Activated CD4-positive, alpha-beta T cell treated with anti-CD3 and anti-CD28 coated beads for 48 hours (primary cell): ENCODE results near the gene CADPS.

Source experiments
- DNase-seq: peaks from one replicate; pipeline ENCODE4 v3.0.0-alpha.2; 2020

CADPS gene

GRCh38 chr3:62678841-62679240 is 196.4 kb downstream of the CADPS start:
- no peak for DNase-seq

GRCh38 chr3:62677926-62678325 is 197.3 kb downstream of the CADPS start:
- no peak for DNase-seq

GRCh38 chr3:62676689-62677271 is 198.4 kb downstream of the CADPS start:
- no peak for DNase-seq

- DNase-seq, result no peak
These were observed 199.7 kb downstream of the CADPS start for GRCh38 chr3:62675492-62675891.

- no peak for DNase-seq
These were observed 202.3 kb downstream of the CADPS start for GRCh38 chr3:62672988-62673313.

GRCh38 chr3:62672270-62672987 is 202.8 kb downstream of the CADPS start:
- DNase-seq, result no peak

GRCh38 chr3:62670351-62670750 is 204.9 kb downstream of the CADPS start:
- no peak for DNase-seq

GRCh38 chr3:62669161-62669560 is 206.1 kb downstream of the CADPS start:
- DNase-seq, result no peak

- DNase-seq, result no peak
These were observed 207.5 kb downstream of the CADPS start for GRCh38 chr3:62667714-62668113.

GRCh38 chr3:62665627-62666437 is 209.4 kb downstream of the CADPS start:
- DNase-seq, result peak; percentile 46

GRCh38 chr3:62662677-62663076 is 212.5 kb downstream of the CADPS start:
- no peak for DNase-seq

- DNase-seq, result no peak
These were observed 215.6 kb downstream of the CADPS start for GRCh38 chr3:62659660-62660059.

- no peak for DNase-seq
These were observed 219.5 kb downstream of the CADPS start for GRCh38 chr3:62655691-62656063.

GRCh38 chr3:62655056-62655690 is 220.0 kb downstream of the CADPS start:
- DNase-seq, result no peak

GRCh38 chr3:62653796-62654195 is 221.4 kb downstream of the CADPS start:
- DNase-seq, result no peak

GRCh38 chr3:62647711-62648110 is 227.5 kb downstream of the CADPS start:
- DNase-seq, result no peak

- no peak for DNase-seq
These were observed 230.7 kb downstream of the CADPS start for GRCh38 chr3:62644493-62644892.

GRCh38 chr3:62638316-62638715 is 236.9 kb downstream of the CADPS start:
- no peak for DNase-seq

GRCh38 chr3:62636235-62636826 is 238.9 kb downstream of the CADPS start:
- DNase-seq, result no peak

GRCh38 chr3:62632510-62633294 is 242.5 kb downstream of the CADPS start:
- no peak for DNase-seq

- no peak for DNase-seq
These were observed 243.7 kb downstream of the CADPS start for GRCh38 chr3:62631488-62631887.

GRCh38 chr3:62630664-62631063 is 244.6 kb downstream of the CADPS start:
- DNase-seq, result no peak
